Lower leg skin (tissue), 3 donors: ENCODE measurements around the gene ERC2.

Source experiments
- POLR2A ChIP-seq, 2 donors: fragments of 450-650 bp; IDR thresholded peaks; one replicate each; pipeline ENCODE4 v1.6.1; 2016 to 2017; ENCODE audit warnings: antibody characterized with exemption in 2 of 2, mild to moderate bottlenecking in 1 of 2, moderate library complexity in 1 of 2
- TF ChIP-seq, protein P1 (sequence below), 3 donors: fragments of 450-650 bp; IDR thresholded peaks; one replicate each; pipeline ENCODE4 v1.5.1; 2016; ENCODE audit warnings: antibody characterized with exemption in 3 of 3, mild to moderate bottlenecking in 3 of 3, moderate library complexity in 2 of 3

DNA sequence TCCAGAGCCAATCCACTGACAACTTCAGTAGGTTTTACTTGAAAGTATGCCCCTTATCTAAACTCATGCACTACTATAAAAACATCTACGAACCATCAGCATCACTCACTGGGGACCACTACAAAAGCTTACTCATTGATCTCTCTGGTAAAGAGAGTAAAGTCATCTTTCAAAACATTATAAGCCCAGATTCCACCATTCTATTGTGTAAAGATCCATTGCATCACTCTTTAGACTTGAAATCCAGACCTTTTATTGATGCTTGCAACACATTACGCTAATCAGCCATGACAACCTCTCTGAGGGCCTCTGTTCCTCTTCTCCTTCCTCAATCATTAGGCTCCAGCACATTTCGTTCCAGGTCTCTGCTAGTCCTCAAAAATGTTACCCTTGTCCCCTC lies 732.3 kb downstream of the ERC2 start:
- TF ChIP-seq, protein P1, sequence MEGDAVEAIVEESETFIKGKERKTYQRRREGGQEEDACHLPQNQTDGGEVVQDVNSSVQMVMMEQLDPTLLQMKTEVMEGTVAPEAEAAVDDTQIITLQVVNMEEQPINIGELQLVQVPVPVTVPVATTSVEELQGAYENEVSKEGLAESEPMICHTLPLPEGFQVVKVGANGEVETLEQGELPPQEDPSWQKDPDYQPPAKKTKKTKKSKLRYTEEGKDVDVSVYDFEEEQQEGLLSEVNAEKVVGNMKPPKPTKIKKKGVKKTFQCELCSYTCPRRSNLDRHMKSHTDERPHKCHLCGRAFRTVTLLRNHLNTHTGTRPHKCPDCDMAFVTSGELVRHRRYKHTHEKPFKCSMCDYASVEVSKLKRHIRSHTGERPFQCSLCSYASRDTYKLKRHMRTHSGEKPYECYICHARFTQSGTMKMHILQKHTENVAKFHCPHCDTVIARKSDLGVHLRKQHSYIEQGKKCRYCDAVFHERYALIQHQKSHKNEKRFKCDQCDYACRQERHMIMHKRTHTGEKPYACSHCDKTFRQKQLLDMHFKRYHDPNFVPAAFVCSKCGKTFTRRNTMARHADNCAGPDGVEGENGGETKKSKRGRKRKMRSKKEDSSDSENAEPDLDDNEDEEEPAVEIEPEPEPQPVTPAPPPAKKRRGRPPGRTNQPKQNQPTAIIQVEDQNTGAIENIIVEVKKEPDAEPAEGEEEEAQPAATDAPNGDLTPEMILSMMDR (IDR thresholded peaks at IDR 0.05) = no peak
- TF ChIP-seq POLR2A (IDR thresholded peaks at IDR 0.05) = no peak
